DND-41 (cell line): ENCODE measurements around the gene GADD45G.

Experiments
- ATAC-seq: fragments of 200-7000 bp; cut with Tn5 transposase; 3 replicates; pipeline ENCODE4 v1.9.1; 2021; ENCODE audit warnings: low read depth; ENCODE audit not compliant: insufficient read depth
- DNase-seq: peaks from one replicate; pipeline ENCODE4 v3.0.0-alpha.2; 2020
- H2AFZ ChIP-seq: 2 replicates; pipeline ENCODE4 v1.6.0; 2012; ENCODE audit warnings: low read depth, low read length
- H3K27ac ChIP-seq: 2 replicates; pipeline ENCODE4 v1.5.1; 2012; ENCODE audit warnings: low read length, inconsistent platforms
- H3K27me3 ChIP-seq: fragments of 200-600 bp; sonication (generic); 2 replicates; pipeline ENCODE4 v1.6.0; 2012; ENCODE audit warnings: low read length, mild to moderate bottlenecking, inconsistent platforms; ENCODE audit not compliant: insufficient read depth, poor library complexity
- H3K36me3 ChIP-seq: 2 replicates; pipeline ENCODE4 v1.5.1; 2012; ENCODE audit warnings: low read length, inconsistent platforms; ENCODE audit not compliant: insufficient read depth
- H3K4me1 ChIP-seq: 2 replicates; pipeline ENCODE4 v1.5.1; 2012; ENCODE audit warnings: mild to moderate bottlenecking, low read length; ENCODE audit not compliant: insufficient read depth
- H3K4me2 ChIP-seq: 2 replicates; pipeline ENCODE4 v1.6.0; 2012; ENCODE audit warnings: mild to moderate bottlenecking, moderate library complexity, low read length, inconsistent platforms; ENCODE audit not compliant: insufficient read depth
- H3K4me3 ChIP-seq, 2 experiments: fragments of 200-600 bp in 1 of 2; shearing (Covaris generic) in 1 of 2; 2 replicates each; pipeline ENCODE4 v1.5.1; 2012 to 2016; ENCODE audit warnings: inconsistent platforms in 2 of 2, low read length in 2 of 2, mild to moderate bottlenecking in 2 of 2, low read depth in 1 of 2, moderate library complexity in 1 of 2
- H3K79me2 ChIP-seq: 2 replicates; pipeline ENCODE4 v1.6.0; 2012; ENCODE audit warnings: low read length, inconsistent platforms; ENCODE audit not compliant: insufficient read depth
- H3K9ac ChIP-seq: 2 replicates; pipeline ENCODE4 v1.6.0; 2012; ENCODE audit warnings: low read depth, mild to moderate bottlenecking, inconsistent platforms, low read length, moderate library complexity
- H3K9me3 ChIP-seq: 2 replicates; pipeline ENCODE4 v1.5.1; 2012; ENCODE audit warnings: low read length, moderate library complexity, mild to moderate bottlenecking, inconsistent platforms; ENCODE audit not compliant: insufficient read depth, severe bottlenecking
- H4K20me1 ChIP-seq: 2 replicates; pipeline ENCODE4 v1.6.0; 2012; ENCODE audit warnings: low read length; ENCODE audit not compliant: insufficient read depth
- CTCF ChIP-seq: IDR thresholded peaks from 2 replicates; pipeline ENCODE4 v1.5.1; 2012; ENCODE audit warnings: borderline replicate concordance, low read length, moderate library complexity, mild to moderate bottlenecking; ENCODE audit not compliant: poor library complexity, severe bottlenecking; ENCODE audit errors: extremely low read depth
- EZH2 ChIP-seq: IDR thresholded peaks from 3 replicates; pipeline ENCODE4 v1.6.1; 2012; ENCODE audit warnings: borderline replicate concordance, low read depth, mild to moderate bottlenecking, moderate library complexity, low read length, inconsistent platforms; ENCODE audit not compliant: severe bottlenecking

The GADD45G gene

GRCh38 chr9:89604729-89605464, at the start of gene GADD45G:
GADD45G (plus strand) TSS chr9:89605012; CDS start chr9:89605122, 110 bp downstream.
- H2AFZ ChIP-seq: no peak within 1 kb of the TSS
- TF ChIP-seq CTCF (no peak), EZH2 (peak; percentile 84)

GRCh38 chr9:89555036-89555415, 49.8 kb upstream of the GADD45G start:
- H4K20me1 ChIP-seq: no peaks in the 10 kb centered on the region
- no peak for ATAC-seq
- no peaks in the 10 kb centered on the region for H3K36me3 ChIP-seq
- no peak for DNase-seq
- no peak overlapping the region for H2AFZ ChIP-seq
- no peak overlapping the region for H3K4me3 ChIP-seq
- H3K9ac ChIP-seq: no peak overlapping the region
- H3K9me3 ChIP-seq: no peaks in the 10 kb centered on the region
- H3K27me3 ChIP-seq: no peaks in the 10 kb centered on the region
- peaks cover 40% of the 10 kb centered on the region for H3K4me1 ChIP-seq
- H3K27ac ChIP-seq: peak overlapping the region; percentile 55
- H3K4me2 ChIP-seq: no peak overlapping the region
- TF ChIP-seq CTCF (no peak), EZH2 (no peak)
- no peaks in the 10 kb centered on the region for H3K79me2 ChIP-seq

More at GRCh38 chr9:89604729-89605464, at the start of gene GADD45G:
- Histone ChIP-seq H3K4me2 (peak within 1 kb of the TSS; percentile 69), H3K79me2 (no peaks in the 10 kb centered on the region), H4K20me1 (peaks cover 4% of the 10 kb centered on the region; the same call in 1 of the 2 replicates), H3K9ac (no peak within 1 kb of the TSS), H3K27ac (no peak within 1 kb of the TSS), H3K27me3 (peaks cover 26% of the 10 kb centered on the region), H3K4me3 (peak within 1 kb of the TSS in 1 of 2 experiments; percentile 49; a peak in 2 of 4 replicates), H3K9me3 (no peaks in the 10 kb centered on the region), H3K36me3 (no peaks in the 10 kb centered on the region), H3K4me1 (peaks cover 38% of the 10 kb centered on the region)
- ATAC-seq (peak; percentile 89), DNase-seq (peak; percentile 91)

- Histone ChIP-seq H3K4me1 (peaks cover 40% of the 10 kb centered on the region), H3K4me2 (peak overlapping the region; percentile 19; the same call in 1 of the 2 replicates)
These were observed 49.1 kb upstream of the GADD45G start for GRCh38 chr9:89555451-89556375.

More at GRCh38 chr9:89555451-89556375, 49.1 kb upstream of the GADD45G start:
- ATAC-seq (peak; percentile 83), DNase-seq (peak; percentile 73)
- no peak for TF ChIP-seq CTCF
- TF ChIP-seq EZH2: no peak
- H3K79me2 ChIP-seq: no peaks in the 10 kb centered on the region
- H4K20me1 ChIP-seq: no peaks in the 10 kb centered on the region
- H3K36me3 ChIP-seq: no peaks in the 10 kb centered on the region
- H3K9me3 ChIP-seq: no peaks in the 10 kb centered on the region
- H3K4me3 ChIP-seq: no peak overlapping the region
- peak overlapping the region; percentile 55 for H3K27ac ChIP-seq
- H2AFZ ChIP-seq: no peak overlapping the region
- H3K27me3 ChIP-seq: no peaks in the 10 kb centered on the region
- H3K9ac ChIP-seq: no peak overlapping the region
